Left renal pelvis (tissue), 4 donors: ENCODE data around the gene JSRP1. TPM values are rescaled to one million over a fixed set of nuclear protein-coding genes. Genes with fewer than 3 reads are reported as not detected.

Experiments
- DNase-seq, 4 donors: peaks; one replicate each; pipeline ENCODE4 v3.0.0-alpha.2; 2013; ENCODE audit warnings: low read depth in 4 of 4, low spot score in 3 of 4
- polyA plus RNA-seq, 4 donors: library from polyadenylated mRNA; unstranded; fragments of 120-200 nt; gene quantifications; one replicate each; pipeline ENCODE4 v1.2.1, GENCODE V29; 2013; ENCODE audit not compliant: insufficient read length in 4 of 4

The JSRP1 gene
- polyA plus RNA-seq, 4 donors: 0.34 to 1.5 (median 0.47) TPM

DNA sequence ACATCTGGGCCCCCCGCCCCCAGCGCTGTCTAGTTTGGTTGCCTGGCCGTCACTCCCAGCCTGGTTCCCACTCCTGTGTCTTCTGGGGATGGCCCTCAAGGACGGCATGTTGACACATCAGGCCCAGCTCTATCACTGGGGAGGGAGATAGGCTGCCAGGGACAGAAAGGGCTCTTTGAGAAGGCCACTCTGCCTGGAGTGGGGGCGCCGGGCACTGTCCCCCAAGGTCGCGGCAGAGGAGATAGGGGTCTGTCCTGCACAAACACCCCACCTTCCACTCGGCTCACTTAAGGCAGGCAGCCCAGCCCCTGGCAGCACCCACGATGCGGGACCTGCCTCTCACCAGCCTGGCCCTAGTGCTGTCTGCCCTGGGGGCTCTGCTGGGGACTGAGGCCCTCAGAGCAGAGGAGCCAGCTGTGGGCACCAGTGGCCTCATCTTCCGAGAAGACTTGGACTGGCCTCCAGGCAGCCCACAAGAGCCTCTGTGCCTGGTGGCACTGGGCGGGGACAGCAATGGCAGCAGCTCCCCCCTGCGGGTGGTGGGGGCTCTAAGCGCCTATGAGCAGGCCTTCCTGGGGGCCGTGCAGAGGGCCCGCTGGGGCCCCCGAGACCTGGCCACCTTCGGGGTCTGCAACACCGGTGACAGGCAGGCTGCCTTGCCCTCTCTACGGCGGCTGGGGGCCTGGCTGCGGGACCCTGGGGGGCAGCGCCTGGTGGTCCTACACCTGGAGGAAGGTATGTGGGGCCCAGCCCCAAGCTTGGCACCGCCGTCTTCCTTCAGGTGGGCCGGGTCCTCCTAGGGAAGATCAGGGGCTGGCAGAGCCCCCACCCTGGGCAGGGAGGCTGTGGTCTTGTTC lies 7.0 kb downstream of the JSRP1 start, which contains the start of gene AMH:
AMH (plus strand) TSS at position 314 of the 857 bp plus-strand sequence; CDS start at position 324, 10 bp downstream.
- DNase-seq: no peak

DNA sequence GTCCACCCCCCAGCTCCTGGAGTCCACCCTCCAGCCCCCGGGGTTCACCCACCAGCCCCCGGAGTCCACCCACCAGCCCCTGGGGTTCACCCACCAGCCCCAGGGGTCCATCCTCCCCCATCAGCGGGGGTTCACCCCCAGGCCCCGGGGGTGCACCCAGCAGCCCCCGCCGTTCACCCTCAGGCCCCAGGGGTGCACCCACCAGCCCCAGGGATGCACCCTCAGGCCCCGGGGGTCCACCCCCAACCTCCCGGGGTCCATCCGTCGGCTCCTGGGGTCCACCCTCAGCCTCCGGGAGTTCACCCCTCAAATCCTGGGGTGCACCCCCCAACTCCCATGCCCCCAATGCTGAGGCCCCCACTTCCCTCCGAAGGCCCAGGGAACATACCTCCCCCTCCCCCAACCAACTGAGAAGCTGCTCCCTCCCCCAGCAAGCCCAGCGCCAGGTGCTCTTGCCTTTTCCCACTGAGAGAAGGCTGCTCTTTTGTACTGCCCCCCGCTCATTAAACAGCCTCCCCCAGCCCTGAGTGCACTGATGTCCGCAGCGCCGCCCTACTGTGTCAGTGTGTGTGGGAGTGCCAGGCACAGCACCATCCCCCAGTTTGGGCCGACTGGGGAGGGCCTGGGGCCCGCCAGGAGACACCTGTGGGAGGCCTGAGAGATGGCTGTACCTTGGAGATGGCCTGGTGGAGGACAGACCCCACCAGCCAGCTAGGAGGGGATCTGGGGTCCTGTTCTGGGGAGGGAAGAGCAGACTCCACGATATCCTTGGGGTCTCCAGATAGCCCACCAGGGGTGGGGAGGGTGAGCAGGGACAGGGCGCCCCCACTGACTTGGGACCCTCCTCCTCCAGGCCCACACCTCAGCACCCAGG lies 7.8 kb downstream of the JSRP1 start:
- DNase-seq: no peak

DNA sequence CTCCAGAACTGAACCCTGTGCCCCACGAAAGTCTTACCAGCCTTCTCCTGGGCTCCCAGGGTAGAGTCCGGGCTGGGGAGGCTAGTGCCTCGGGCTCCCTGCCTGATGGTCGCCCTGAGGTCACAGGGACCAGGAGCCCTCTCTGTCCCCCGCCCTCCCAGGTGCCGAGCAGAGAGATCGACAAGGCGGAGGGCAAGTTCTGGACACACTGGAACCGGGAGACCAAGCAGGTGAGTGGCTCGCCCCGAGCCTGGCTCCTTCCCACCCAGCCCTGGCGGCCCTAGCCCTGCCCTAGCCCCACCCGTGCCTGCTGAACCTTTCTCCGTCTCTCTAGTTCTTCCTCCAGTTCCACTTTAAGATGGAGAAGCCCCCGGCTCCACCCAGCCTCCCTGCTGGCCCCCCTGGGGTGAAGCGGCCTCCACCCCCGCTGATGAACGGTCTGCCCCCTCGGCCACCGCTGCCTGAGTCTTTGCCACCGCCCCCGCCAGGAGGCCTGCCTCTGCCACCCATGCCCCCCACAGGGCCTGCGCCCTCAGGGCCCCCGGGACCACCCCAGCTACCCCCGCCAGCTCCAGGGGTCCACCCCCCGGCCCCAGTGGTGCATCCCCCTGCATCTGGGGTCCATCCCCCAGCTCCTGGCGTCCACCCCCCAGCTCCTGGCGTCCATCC lies 8.7 kb downstream of the JSRP1 start:
- no peak for DNase-seq

DNA sequence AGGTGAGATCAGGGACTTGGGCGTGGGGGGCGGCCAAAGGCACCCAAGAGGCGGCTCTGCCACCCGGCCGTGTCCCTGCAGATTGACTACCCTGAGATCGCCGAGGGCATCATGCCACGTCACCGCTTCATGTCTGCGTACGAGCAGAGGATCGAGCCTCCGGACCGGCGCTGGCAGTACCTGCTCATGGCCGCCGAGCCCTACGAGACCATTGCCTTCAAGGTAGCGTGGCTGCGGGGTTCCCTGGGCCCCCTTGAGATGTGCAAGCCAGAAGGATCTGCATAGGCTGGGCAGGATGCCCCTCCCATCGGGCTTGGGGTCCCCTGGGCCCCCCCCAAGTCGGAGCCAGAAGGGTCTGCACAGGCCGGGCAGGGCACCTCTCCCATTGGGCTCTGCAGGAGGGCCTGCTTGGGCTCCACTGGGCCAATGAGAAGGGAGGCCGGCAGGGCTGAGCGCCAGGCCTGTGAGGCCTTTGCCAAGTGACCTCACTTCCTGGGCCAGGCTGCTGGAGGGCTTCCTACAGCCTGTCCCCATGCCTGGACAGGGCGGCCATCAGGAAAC lies 9.3 kb downstream of the JSRP1 start:
- DNase-seq: no peak

DNA sequence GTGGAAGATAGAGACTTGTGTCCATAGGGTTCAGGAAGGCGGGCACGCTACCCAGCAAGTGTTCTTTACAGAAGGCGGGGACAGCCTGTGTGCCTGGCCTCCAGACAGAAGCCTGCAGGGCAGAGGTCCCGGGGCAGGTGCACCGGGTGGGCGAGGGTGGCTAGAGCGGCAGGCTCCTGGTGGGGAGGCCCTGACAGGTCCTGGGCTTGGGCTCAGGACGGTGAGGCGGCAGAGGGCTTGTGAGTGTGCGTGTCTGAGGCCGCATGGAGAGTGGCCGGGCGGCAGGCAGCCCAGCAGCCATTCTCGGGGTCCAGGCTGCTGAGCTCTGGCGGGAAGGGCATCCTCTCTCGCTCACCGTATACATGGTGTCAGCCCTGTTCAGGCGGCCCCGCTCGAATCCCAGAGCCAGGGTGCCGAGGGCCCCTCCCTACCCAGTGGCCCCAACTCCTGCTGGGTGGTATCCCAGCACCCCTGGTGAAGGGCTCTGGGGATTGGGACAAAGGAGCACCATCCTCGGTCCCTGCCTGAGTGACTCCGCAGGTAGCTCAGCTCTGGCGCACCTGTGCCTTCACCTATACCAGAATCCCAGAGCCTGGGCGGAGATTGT lies 10.1 kb downstream of the JSRP1 start:
- no peak for DNase-seq

DNA sequence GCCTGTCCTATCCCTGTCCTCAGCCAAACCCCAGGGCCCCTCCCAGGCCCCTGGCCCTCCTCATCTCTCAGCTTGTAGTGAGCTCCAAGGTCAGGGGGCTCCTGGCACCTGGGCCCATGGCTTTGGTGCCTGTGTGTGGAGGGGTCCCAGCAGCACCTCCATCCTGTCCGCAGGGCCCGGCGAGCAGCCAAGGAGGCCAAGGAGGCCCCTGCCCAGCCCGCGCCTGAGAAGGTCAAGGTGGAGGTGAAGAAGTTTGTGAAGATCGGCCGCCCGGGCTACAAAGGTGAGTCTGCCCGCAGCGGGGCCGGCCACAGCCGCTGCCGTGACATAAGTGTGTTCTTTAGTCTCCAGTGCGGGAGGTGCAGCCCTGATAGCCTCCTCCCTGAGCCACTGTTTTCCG lies 10.9 kb downstream of the JSRP1 start:
- no peak for DNase-seq

DNA sequence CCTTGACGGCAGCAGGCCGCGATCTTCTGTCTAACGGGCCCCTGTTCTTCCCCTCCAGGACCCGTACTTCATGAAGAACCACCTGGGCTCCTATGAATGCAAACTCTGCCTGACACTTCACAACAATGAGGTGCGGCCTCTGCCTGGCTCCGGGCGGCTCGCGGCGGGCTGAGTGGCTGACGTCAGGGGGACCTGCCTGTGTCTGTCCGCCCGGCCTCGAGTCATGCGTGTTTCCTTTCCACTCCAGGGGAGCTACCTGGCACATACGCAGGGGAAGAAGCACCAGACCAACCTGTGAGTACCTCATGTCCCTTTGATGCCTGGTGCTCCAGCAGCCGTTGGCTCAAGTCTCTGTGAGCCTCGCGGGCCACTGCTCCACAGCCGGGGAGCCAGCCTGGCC lies 11.7 kb downstream of the JSRP1 start:
- no peak for DNase-seq

DNA sequence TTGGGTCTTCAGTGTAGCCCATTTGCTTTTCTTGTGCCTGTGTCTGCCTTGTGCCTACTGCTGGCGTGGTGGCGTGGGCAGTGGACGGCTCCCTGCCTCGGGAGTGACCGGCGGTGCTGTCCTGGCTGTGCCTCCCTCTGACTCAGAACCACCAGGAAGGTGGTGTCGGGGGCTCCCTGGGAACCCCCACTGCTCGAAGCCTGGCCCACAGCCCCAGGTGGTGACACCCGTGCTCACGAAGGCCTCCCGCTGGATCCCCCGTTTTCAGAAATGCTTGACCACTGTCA lies 12.1 kb downstream of the JSRP1 start:
- no peak for DNase-seq

DNA sequence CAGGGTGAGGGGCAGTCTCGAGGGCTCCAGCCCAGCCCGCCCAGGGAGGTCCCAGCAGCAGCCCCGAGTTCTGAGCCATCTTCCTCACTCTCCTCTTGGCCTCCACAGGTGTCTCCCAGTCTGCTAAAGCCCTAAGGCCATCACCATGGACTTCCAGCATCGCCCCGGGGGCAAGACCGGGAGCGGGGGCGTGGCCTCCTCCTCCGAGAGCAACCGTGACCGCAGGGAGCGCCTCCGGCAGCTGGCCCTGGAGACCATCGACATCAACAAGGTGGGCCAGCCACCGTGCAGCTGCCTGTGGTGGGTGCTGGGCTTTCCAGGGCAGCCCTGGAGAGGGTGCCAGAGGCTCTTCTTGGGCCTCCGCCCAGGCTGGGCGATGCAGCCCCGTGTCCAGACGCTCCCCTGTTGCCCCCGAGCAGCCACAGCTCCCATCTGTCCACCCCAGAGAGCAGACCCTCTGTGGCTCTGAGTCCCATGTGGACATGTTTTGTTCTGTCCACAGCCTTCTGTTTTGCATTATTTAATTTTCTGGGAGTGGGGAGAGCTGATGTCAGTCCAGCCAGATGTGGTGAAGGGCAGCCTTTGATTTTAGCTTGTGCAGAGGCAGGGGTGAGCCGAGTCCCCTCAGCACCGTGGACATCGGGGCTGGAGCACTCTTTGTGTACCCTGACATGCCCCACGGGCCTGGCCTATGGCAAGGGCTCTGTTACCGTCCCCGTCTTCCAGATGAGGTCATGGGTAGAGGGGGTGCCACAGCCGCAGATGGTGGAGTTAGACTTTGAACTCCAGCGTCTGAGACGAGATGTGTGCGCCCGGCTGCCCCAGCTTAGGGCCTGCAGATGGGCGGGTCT lies 12.7 kb downstream of the JSRP1 start:
- DNase-seq: no peak

DNA sequence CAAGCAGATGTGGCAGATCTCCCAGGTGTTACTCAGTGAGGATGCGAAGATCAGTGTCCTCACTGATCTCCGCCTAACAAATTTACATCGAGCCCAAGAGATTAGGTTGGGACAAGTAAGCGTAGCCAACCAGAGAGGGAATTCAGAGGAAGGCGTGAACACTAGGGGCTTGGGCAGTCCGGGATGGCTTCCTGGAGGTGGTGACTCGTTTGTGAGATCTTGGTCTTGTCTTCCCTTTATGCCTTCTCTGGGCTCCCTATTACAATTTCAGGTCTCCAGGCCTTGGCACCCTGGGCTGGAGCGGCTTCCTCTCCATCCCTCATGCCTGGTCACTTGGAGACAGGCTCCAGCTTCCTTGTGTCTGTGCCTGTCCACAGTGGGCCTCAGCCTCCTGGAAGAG lies 13.4 kb downstream of the JSRP1 start:
- no peak for DNase-seq

DNA sequence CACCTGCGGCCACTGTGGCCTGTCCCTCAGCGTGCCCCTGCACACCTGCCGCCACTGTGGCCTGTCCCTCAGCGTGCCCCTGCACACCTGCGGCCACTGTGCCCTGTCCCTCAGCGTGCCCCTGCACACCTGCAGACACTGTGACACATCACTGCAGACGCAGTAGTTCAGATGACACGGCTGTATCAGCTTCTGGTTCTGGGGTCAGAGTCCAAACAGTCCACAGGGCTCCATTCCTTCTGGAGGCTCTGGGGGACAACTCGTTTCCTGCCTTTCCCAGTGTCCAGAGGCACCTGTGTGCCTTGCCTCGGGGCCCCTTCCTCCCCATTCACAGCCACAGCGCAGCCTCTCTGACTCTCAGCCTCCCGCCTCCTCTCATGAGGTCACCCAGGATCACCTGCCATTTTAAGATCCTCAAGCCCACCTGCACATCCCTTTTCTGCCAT lies 14.1 kb downstream of the JSRP1 start:
- no peak for DNase-seq

DNA sequence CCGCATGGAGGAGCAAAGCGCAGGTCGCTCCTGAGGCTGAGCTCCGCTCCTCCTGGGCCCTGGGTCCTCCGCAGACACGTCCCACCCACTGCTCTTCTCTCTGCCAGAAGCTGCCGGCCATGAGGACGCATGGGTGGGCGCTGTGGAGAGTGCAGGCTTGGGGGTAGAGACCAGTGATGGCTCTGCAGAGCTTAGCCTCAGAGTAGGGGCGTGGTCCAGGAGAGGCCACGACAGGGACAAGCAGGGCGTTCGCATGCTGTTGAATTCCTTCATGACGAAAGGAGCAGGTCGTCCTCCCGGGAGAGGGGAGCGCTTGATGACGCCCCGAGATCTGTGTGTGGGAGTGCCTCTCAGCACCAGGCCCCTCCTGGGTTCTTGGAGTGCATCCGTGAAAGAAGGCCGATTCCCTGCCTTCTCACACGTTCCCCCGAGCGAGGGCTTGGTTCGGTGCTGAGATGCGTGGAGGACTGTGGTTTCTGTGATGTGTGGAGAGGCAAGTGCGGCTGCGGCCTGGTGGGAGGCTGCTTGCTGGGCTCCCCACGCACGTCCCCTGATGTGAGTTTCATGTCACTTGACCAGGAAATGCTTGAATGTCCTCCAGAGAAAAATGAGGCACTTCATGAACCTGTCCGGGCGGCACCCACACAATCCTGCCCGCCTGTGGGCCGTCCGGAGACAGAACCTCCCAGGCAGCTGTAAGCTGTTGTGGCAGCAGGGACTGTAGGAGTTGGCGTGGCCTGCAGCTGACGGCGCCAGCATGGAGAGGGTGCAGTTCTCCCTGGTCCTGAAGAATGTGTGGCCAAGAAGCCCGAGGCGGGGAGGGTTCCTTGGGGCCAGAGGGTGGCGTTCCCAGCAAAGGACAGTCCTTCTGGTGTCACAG lies 15.1 kb downstream of the JSRP1 start:
- no peak for DNase-seq

DNA sequence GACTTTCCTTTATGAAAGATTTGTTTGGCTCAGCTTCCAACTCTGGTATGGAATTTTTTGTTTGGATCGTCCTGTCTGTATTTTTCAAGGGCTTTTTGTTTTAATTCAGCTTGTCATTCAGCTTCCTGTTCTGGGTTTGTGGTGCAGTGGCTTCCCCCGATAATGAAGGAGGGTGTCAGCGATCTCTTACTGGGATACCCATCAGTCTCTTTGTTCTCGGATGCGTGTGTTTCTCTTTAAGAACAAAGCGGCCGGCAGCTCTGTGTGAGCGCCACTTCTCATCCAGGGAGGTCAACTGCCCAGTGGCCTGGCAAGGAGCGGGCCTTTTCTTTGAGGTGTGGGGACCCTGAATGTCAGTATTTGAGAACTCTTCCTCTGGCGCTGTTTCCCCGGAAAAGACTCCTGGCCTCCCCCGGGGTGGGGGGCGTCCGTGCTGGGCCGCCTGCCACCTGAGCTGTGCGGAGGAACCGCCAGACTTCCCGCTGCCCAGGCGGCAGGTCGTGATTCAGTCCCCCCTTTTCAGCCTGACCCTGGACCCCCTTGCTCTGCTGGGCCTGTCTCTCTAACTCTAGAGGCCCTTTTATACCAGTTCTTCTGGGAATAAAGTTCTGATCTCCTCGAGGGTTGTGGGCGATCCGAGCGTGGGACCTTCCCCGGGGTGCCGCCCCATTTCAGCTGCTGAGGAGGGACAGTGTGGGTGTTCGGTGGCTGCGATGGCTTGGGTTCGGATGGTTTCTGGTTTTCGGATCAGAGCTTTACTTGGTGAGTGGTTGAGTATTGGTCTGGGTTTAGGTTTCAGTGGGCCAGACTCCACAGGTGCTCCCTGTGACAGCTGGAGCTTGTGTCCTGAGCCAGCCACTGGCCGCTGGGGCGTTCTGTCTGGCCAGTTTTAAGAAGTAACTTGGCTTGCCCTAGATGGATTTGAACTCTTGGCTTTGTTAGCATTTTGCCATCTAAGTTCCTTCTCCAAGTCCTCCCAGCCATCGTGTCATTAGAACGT lies 16.1 kb downstream of the JSRP1 start:
- DNase-seq: no peak

DNA sequence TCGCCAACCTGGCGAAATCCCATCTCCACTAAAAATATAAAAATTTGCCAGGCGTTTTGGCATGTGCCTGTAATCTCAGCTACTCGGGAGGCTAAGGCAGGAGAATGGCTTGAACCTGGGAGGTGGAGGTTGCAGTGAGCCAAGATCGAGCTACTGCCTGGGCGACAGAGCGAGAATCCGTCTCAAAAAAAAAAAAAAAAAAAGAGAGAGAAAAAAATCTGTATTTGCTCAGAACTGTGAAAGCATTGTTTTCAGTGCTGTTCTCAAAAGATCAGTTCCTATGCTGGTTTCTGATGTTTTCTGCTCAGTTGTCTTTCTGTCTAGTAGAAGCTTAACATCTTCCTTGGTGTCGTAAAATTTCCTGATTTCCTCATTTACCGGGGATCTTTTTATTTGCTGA lies 17.0 kb downstream of the JSRP1 start:
- no peak for DNase-seq

DNA sequence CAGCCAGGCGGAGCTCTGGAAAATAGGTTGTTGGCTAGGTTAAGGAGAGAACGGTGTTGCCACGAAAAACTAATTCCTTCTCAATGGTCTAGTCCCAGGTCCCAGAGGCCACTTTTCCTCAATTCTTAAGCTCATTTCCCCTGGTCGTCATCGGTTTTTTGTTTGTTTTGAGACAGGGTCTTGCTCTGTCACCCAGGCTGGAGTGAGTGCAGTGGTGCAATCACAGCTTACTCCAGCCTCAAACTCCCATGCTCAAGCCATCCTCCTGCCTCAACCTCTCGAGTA lies 18.4 kb downstream of the JSRP1 start:
- DNase-seq: no peak

DNA sequence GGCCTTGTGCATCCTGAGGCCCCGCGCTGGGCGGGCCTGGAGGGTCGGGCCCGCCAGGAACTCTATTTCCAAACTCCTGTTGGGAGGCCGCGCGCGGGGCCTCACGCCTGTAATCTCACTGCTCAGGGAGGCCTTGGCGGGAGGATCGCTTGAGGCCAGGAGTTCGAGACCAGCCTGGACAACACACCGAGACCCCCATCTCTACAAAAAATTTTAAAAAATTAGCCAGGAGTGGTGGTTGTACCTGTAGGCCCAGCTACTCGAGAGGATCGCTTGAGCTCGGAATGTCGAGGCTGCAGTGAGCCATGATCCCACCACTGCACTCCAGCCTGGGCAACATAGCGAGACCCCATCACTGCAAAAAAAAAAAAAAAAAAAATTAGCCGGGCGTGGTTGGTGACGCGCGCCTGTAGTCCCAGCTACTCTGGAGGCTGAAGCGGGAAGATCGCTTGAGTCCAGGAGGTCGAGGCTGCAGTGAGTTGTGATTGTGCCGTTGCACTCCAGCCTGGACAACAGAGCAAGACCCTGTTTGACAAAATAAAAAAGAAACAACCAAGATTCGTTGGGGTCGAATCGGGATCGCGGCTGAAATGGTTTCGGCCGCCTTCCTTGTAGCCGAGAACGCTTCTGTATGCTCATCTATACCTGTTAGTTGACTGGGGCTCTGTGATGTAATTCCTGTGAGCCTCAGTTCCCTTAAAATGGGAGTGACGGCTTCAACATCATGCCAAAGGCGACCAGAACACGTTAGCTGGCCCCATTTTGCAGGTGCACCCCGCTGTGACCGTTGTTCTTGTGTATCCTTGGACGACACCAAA lies 19.0 kb downstream of the JSRP1 start:
- no peak for DNase-seq
